HG03571 (cell line): Measurements from ENCODE around the gene EIF4H.
A peak's percentile ranks its signal among the peaks of the same experiment; 100 is the strongest.
"Not testable (repeated sequence)": the region's sequence is repeated elsewhere in the genome, so short reads cannot be mapped to it uniquely, and the experiment has no call there.

ENCODE experiments used
- ATAC-seq: cut with Tn5 transposase; IDR thresholded peaks from one replicate; pipeline ENCODE4 v1.9.1; 2021; ENCODE audit not compliant: unreplicated experiment

The EIF4H gene

GRCh38 chr7:74197449-74198124 is 23.4 kb downstream of the EIF4H start:
- no peak for ATAC-seq

DNA sequence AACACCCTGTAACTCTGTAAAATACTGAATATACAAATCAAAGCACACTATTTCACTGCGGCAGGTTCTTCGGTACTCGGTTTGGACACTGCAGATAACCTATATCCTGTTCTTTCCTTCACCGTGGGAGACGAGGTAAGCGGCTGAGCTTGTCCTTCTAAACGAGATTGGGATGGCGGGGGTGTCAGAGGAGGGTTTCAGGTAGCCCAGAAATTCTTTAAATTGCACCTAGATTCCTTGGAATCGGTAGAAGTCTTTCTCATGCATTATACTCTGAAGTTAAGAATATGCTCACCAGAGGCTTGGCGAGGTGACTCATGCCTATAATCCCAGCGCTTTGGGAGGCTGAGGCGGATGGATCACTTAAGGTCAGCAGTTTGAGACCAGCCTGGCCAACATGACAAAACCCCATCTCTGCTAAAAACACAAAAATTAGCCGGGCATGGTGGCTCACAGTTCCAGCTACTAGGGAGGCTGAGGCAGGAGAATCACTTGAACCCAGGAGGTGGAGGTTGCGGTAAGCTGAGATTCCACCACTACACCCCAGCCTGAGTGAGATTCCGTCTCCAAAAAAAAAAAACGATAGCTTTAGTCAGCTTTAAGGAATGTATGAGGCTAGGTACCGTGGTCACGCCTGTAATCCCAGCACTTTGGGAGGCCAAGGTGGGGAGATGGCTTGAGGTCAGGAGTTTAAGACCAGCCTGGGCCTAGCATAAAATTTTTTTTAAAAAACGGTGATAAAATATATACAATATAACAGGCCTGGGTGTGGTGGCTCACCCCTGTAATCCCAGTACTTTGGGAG is 25.6 kb downstream of the EIF4H start:
- no peak for ATAC-seq

DNA sequence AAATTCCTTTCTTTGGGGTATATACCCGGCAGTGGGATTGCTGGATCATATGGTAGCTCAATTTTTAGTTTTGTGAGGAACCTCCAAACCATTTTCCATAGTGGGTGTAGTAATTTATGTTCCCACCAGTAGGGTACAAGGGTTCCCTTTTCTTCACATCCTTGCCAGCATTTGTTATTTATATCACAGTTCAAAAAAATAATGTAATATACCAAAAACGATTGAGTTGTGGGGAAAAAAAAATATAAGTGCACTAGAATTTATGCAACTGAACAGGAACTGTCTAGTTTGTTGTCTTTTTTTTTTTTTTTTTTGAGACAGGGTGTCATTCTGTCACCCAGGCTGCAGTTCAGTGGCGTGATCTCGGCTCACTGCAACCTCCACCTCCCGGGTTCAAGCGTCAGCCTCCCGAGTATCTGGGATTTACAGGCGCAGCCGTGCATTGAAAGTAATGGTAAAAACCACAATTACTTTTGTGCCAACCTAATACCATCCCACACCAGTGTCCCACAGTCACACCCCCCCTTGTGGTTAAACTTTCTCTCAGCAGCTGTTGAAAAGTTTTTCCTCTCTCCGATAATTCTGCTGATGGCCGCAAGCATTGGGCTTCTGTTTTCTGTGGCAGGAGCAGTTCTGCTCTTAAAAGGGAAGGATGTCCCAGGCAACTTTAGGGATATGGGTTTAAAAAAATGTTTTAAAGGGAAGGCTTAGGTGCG is 28.8 kb downstream of the EIF4H start:
- no peak for ATAC-seq

DNA sequence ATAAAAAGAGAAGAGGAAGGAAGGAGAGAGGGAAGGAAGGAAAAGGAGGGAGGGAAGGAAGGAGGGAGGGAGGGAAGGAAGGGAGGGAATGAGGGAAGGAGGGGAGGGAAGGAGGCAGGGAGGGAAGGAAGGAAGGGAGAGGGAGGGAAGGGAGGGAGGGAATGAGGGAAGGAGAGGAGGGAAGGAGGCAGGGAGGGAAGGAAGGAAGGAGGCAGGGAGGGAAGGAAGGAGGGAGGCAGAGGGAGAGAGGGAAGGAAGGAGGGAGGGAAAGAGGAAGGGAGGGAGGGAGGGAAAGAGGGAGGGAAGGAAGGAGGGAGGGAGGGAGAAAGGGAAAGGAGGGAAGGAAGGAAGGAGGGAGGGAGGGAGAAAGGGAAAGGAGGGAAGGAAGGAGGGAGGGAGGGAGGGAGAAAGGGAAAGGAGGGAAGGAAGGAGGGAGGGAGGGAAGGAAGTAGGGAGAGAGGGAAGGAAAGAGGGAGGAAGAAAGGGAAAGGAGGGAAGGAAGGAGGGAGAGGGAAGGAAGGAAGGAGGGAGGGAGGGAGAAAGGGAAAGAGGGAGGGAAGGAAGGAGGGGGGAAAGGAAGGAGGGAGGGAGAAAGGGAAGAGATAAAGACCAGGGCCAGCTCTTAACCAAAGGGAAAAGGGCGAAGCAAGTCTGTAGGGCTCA is 29.9 kb downstream of the EIF4H start:
- ATAC-seq: no peak

DNA sequence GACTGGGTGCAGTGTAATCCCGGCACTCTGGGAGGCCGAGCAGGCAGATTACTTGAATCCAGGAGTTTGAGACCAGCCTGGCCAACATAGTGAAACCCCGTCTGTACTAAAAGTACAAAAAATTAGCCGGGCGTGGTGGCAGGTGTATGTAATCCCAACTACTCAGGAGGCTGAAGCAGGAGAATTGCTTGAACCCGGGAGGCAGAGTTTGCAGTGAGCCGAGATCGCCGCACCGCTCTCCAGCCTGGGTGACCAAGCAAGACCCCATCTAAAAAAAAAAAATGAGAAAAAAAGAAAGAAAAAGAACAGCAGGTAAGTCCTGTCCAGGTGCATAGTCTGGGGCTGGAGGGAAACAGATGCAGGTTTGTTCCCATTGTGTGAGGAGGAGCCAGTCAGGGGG is 31.9 kb downstream of the EIF4H start:
- ATAC-seq: not testable (repeated sequence)

GRCh38 chr7:74206589-74207120 is 32.5 kb downstream of the EIF4H start:
- ATAC-seq: no peak

GRCh38 chr7:74207586-74207985 is 33.4 kb downstream of the EIF4H start:
- ATAC-seq: no peak

DNA sequence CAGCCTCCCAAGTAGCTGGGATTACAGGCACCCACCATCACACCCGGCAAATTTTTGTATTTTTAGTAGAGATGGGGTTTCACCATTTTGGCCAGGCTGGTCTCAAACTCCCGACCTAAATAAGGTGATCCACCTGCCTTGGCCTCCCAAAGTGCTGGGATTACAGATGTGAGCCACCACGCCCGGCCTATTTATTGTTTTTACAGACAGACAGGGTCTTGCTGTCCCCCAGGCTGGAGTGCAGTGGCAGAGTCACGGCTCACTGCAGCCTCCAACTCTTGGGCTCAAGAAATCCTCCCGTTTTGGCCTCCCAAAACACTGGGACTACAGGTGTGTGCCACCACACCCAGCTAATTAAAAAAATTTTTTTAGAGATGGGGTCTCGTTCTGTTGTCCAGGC is 34.1 kb downstream of the EIF4H start:
- ATAC-seq: not testable (repeated sequence)

GRCh38 chr7:74212661-74213060 is 38.5 kb downstream of the EIF4H start:
- no peak for ATAC-seq

GRCh38 chr7:74214816-74215630 is 40.9 kb downstream of the EIF4H start:
- no peak for ATAC-seq

DNA sequence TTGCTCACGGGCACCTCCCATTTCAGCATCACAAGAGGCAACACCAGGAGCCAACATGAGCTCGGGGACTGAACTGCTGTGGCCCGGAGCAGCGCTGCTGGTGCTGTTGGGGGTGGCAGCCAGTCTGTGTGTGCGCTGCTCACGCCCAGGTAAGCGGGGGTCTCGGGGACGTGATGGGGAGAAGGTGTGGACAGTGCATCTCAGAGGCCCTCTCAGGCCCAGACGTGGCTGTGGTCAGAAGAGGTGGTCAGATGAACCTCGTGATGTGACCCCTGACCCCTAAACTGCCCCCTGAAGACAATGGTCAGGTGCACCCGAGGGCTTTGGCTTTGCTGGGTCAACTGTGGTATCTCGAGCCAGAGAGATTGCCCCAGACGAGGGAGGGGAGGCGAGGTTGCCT is 41.8 kb downstream of the EIF4H start:
- ATAC-seq: no peak

DNA sequence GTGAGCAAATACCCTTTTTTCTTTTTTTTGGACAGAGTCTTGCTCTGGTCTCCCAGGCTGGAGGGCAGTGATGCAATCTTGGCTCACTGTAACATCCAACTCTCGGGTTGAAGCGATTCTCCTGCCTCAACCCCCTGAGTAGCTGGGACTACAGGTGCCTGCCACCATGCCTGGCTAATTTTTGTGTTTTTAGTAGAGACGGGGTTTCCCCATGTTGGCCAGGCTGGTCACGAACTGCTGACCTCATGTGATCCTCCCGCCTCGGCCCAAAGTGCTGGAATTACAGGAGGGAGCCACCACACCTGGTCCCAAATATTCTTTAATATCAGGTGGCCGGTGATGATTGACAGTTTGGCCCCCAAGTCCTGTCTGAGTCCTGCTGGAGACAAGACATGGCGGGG is 42.2 kb downstream of the EIF4H start:
- no peak for ATAC-seq

DNA sequence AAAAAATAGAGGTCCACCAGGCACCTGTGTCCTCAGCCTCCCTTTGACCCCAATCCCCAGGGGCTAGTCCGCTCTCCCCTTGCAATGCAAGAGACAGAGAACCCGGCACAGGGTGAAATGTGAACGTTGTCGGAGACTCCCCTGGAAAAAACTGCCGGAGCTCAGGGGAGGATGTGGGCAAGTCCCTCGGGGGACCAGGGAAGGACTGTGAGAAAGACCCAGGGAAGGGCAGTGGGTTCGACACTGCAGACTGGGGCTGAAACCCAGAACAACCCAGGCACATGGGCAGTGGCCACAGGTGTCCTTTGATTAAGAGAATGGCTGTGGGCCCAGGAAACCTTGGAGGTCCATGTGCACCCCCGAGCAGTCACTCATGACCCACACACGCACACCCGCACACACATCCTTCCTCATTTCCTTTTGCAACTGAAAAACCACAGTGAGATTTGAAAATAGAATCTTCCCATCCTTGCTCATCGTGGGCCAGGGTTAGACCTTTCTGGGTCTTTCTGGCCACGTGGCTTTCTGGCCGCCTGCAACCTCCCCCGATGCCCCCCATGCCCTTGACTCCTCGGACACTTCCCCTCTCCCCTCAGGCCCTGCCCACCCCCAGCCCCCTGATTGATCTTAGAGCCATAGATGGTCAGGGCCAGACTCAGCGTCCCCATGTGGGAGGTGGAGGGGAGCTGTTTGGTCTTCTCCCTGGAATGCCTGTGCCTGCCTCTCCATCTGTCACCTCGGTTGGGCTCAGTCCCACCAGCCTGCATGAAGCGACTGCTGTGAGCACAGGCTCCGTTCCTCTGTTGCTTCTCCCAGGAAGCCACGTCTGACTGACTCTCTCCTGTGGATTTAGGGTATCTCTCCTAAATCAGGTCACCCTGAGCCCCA is 43.5 kb downstream of the EIF4H start:
- ATAC-seq: peak; percentile 49

DNA sequence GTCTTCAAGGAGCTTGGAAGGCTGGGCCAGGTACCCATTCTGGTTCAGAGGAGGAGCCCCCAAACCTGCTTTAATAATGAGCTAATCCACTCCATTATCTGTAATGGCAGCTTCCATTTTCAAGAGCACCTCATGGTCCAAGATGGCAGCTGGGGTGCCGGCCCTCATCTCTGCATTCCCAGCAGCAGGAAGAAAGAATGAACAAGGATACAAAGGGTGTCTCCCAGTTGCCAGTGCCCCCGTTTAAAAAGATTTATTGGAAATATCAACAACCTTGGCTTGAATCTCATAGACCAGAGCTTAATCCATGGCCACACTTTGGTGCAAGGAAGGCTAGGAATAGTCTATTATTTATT is 44.2 kb downstream of the EIF4H start:
- ATAC-seq: no peak

DNA sequence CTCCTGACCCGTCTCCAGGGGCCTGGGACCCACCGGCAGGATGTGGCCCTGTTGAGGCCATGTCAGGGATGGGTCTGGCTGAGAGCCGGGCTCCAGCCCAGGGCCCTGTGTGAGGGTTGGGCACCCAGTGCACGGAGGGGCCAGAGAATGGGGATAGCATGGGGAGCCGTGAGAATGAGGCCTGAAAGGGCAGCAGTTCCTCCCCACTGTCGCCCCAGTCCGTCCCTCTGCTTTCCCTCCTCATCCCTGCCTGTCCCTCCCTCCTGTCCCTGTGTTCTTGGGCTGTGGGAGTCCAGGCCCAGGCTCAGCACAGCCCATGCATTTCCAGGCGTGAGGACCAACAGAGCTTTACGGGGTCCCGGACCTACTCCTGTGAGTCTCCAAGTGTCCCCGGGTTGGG is 45.3 kb downstream of the EIF4H start:
- no peak for ATAC-seq

GRCh38 chr7:74220229-74220628 is 46.1 kb downstream of the EIF4H start:
- no peak for ATAC-seq

- ATAC-seq: no peak
Observed at GRCh38 chr7:74221713-74222112, 47.6 kb downstream of the EIF4H start.

DNA sequence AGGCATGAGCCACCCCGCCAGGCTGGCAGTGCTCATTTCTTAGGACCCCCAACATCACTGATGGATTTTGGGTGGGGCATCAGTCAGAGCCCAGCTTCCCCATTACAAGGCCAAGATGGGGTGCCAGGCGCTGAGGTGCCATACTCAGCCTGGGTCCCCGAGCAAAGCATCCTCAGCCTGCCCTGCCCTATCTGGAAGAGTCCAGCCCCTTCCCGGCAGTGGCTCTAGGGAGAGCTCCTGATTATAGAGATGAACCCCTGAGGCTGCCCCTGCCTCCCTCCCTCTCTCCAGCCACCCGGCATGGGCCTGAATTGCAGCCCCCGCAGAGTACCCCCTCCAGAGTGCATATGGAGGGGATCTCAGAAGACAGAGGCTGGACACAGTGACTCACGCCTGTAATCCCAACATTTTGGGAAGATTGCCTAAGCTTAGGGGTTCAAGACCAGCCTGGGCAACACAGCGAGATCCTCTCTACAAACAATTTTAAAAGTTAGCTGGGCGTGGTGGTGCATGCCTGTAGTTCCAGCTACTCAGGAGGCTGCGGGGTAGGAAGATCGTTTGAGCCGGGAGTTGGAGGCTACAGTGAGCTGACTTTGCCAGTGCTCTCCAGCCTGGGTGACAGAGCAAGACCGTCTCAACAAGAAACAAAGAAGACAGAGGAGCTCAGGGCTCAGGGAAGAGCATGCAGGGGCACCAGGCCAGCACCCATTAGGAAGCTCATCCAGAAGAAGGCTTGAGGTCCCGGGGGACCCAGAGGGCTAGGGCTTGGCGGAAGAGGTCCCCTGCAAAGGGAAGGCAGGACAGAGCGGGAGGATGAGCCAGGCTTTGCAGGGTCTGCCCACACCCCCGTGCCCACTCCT is 48.9 kb downstream of the EIF4H start:
- ATAC-seq: no peak
